HG03571 (cell line): ENCODE measurements around the gene CYP2W1.
"Not testable (repeated sequence)": the region's sequence is repeated elsewhere in the genome, so short reads cannot be mapped to it uniquely, and the experiment has no call there.

Experiments used
- ATAC-seq: cut with Tn5 transposase; IDR thresholded peaks from one replicate; pipeline ENCODE4 v1.9.1; 2021; ENCODE audit not compliant: unreplicated experiment

The CYP2W1 gene, protein sequence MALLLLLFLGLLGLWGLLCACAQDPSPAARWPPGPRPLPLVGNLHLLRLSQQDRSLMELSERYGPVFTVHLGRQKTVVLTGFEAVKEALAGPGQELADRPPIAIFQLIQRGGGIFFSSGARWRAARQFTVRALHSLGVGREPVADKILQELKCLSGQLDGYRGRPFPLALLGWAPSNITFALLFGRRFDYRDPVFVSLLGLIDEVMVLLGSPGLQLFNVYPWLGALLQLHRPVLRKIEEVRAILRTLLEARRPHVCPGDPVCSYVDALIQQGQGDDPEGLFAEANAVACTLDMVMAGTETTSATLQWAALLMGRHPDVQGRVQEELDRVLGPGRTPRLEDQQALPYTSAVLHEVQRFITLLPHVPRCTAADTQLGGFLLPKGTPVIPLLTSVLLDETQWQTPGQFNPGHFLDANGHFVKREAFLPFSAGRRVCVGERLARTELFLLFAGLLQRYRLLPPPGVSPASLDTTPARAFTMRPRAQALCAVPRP

DNA sequence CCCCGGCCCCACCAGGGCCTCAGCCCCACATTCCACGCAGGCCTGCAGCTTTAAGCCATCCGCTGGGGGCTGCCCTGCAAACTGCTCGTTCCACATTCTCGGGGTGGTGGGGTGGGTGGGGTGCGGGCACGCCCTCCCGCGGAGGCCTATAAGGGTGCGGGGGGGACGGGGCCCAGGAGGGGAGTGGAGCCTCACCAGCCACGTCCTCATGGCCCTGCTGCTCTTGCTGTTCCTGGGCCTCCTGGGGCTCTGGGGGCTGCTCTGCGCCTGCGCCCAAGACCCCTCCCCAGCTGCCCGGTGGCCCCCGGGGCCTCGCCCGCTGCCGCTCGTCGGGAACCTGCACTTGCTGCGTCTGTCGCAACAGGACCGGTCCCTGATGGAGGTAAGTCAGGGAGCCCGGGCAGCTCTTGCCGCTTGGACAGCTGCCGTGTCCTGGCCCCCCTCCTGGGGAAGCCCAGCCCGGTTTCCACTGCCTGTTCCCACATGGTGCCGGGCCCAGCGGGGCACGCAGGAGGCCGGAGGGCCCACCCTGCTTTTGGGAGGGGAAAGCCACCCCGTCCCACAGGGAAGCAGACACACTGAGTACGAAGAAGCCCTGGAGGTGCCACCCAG is at the start of gene CYP2W1:
CYP2W1 (plus strand) TSS at position 178 of the 612 bp plus-strand sequence; CDS start at position 209, 31 bp downstream.
- no peak for ATAC-seq

DNA sequence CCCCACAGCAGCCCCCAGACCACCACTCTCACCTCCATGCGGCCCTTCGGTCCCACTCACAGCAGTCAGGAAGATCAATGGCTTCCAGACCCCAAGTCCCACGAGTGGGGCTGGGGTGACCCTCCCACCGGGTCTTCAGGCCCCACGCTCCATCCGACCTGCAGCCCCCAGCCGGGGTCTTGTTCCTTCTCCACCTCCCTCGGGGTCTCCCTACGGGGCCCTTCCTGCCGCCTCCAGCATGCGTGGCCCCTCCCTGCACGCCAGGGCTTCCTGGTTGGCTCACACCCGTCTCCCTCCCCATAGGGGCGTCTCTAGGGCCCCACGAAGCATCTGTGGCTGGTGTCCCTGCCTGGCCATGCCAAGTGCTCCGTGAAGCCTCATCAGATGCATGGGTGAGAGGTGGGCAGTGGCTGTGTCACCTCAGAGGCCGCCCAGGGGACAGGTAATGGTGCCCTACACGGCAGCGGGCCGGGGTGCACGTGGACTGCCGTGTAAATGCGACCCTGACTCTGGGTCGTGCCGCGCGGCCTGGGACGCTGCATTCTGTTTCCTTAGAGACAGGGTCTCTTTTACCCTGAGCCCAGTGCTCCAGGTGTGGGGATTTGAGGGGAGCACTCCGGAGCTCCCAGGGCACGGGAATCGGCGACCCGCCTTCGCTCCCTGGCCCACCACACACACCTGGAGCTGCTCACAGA is 48.4 kb upstream of the CYP2W1 start:
- no peak for ATAC-seq

DNA sequence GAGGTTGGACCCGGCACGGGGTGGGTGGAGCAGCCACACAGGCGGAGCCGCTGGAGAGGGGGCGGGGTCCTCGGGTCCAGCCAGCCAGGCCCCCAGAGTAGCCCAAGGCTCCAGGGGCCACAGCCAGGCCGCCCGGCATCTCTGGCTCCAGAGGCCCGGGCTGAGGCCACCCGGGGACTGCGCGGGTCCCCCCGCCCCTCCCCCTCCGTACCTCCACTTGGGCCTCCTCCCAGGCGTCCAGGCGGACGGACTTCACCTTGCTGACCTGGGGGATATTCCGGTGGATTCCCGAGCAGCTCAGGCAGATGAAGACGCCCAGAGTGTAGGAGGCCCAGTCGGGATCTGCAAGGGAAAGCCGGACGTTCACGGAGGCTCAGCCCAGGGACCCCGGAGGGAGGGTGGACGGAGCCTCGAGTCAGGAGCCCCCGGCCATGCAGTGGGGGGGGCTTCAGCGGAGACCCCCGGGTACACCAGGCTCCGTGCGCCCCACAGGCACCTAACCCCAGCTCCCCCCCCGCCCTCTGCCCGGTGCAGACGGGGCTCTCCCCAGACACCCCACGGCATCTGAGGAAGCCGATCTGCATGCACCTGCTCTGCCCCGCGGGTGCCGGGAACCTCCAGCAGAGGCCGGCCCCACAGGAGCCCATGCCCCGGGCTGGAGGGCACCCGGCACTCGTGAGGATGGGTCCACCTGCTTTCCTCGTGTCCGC is 47.7 kb upstream of the CYP2W1 start:
- ATAC-seq = no peak

DNA sequence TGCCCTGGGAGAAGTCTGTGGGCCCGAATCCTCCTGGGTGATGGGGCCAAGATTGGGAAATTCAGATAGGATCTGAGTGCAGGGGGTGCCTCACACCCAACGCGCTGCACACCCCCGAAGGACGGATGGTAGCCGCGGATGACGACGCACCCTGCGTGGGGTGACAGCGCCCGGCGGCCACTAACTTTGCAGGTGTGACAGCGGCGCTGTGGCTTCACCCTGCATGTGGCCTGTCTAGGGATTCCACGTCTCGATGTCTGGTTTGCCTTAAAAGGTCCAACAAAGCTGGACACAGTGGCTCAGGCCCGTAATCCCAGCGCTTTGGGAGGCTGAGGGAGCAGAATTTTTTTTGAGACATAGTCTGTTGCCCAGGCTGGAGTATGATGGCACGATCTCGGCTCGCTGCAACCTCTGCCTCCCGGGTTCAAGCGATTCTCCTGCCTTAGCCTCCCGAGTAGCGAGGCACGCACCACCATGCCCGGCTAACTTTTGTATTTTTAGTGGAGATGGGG is 47.1 kb upstream of the CYP2W1 start:
- no peak for ATAC-seq

DNA sequence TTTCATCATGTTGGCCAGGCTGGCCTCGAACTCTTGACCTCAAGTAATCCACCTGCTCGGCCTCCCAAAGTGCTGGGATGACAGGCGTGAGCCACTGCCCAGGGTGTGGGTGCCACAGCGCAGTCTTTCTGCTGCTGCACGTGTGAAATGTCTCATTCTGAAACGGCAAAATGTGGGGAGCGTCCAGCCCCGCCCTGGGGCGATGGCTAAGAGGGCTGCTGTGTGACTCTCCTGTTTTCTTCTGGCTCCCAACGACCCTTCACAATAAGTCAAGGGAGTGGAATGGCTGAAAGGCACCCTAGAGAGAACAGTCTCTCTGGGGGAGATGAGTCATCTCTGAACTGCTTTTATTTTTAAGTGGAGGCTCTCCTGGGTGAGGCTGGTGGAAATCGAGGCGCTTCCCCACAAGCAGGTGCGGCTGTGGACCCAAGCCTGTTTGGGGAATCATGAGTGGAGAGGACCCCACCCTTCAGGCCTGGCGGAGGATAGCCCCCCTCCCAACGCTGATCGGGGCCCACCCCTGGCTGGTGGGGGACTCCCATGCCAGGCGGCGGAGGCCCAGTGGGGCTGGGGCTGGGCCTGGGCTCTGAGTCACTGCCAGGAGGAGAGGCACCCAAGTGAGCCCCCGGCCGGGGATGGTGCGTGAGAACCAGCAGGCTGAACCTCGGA is 46.5 kb upstream of the CYP2W1 start:
- ATAC-seq = peak; percentile 70

DNA sequence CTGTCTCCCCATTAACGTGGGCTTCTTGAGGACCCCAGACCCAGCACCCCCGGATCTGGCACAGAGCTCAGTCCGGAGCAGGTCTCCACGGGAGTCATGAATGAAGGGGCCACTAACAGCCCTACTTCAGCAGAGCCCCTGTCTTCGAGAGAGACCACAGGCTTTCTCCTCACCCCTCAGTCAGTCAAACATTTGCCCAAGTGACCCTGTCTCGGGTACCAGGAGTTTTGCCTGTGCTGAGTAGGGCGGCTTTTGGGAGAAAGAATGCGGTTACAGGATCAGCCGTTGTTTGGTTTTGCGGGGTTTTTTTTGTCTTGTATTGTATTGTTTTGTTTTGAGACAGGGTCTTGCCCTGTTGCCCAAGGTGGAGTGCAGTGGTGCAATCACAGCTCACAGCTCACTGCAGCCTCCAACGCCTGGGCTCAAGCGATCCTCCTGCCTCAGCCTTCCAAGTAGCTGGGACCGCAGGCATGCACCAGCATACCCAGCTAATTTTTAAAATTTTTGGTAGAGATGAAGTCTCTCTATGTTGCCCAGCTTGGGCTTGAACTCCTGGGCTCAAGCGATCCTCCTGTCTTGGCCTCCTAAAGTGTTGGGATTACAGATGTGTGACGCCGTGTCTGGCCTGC is 45.0 kb upstream of the CYP2W1 start:
- no peak for ATAC-seq

DNA sequence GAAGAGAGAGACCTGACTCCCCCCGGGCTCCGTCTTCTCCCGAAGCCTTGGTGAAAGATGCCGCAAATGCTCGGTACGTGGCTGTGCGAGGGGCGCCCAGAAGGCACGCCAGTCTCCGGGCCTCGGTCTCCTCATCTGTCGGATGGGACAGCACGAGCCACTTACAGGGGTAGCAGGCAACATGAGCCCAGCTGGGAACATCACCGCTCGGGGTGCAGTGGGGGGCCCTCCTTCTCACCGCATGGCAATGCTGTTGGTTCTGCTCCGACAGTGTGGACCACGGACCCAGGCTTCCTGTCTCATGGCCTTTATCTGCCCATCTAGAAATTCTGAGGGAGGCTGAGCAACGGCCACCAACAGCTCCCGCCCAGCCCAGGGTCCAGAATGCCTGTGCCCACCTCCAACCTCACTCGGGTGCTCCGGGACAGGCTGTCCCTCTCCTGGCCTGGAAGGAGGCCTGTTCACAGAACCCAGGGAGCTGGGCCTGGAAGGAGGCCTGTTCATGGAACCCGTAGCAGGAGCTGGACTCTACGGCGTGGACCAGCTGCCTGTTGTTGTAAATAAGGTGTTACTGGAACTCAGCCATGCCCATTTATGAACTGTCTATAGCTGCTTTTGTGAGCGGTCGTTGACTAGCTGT is 44.3 kb upstream of the CYP2W1 start:
- no peak for ATAC-seq

DNA sequence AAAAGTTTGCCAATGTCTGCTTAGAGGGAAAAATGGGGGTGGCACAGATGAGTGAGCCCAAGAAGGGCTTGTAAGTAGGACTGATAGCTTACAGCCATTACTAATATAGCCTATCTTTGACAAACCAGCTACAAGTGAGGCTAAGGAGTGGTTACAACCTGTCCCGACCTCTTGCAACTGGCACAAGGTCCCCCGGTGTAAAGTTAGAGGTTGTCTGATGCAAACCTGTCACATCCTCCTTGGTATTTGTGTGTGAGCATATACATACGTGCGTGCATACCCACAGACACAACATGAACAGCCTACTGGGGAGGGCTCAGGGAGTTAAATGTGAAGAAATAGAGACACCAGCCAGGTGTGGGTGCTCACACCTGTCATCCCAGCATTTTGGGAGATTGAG is 43.1 kb upstream of the CYP2W1 start:
- ATAC-seq = no peak

DNA sequence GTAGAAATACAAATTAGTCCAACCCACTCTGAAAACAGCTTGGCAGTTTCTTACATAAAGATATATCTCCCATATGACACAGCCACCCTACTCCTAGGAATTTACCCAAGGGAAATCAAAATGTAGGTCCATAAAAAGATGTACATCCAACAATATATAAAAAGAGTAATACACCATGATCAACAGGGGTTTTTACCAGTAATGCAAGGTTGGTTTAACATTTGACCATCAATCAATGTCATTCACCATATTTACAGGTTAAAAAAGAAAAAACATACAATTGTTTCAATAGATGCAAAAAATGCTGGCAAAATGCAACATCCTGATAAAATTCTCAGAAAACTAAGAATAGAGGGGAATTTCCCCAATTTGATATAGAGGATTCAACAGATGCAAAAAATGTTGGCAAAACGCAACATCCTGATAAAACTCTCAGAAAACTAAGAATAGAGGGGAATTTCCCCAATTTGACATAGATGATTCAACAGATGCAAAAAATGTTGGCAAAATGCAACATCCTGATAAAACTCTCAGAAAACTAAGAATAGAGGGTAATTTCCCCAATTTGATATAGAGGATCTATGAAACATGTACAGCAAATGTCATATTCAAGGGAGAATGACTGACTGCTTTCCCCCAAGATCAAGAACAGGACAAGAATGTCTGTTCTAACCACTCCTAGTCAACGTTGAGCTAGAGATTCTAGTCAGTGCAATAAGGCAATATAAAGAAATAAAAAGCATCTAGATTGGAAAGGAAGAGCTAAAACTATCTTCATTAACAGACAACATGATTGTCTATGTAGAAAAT is 42.2 kb upstream of the CYP2W1 start:
- no peak for ATAC-seq

DNA sequence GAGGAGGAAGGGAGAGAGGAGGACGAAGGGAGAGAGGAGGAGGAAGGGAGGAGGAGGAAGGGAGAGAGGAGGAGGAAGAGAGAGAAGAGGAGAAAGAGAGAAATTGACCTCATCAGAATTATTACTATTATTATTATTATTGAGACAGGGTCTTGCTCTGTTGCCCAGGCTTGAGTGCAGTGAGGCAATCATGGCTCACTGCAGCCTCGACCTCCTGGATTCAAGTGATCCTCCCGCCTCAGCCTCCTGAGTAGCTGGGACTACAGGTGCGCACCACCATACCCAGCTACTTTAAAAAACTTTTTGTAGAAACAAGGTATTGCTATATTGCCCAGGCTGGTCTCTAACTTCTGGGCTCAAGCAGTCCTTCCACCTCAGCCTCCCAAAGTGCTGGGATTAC is 39.2 kb upstream of the CYP2W1 start:
- not testable (repeated sequence) for ATAC-seq

DNA sequence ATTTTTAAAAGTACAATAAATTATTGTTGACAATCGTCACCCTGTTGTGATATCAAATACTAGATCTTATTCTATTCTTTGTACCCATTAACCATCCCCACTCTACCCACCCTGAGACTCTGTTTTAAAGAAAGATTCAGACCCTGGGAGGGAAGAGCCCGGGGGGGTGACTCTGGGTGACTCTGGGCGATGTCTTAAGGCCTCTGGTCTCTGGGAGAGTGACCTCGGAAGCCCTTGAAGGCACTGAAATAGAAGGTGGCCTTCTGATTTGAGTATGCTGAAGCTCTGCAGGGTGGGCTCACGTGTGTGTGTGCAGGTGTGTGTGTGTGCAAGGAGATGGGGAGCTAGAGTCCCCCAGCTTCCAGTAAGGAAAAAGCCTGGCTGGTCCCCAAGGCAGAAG is 38.2 kb upstream of the CYP2W1 start:
- no peak for ATAC-seq

DNA sequence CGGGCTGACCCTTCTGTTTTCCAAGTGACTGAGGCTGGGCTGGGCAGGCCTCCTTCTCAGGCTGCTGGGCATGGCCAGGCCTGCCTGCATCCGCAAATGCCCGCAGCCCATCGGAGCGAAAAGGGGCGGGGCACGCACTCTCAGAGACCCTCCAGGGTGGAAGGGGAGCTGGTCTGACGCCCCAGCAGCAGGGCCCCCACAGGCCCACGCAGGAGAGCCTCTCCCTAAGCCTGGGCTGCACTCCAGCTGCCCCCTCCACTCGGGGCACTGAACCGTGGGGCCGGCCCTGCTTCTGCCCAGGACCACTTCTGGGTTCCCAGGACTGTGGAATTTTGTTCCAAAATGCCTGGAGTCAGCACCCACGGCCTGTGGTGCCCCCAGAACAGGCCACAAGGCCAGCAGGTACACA is 37.8 kb upstream of the CYP2W1 start:
- ATAC-seq = no peak

DNA sequence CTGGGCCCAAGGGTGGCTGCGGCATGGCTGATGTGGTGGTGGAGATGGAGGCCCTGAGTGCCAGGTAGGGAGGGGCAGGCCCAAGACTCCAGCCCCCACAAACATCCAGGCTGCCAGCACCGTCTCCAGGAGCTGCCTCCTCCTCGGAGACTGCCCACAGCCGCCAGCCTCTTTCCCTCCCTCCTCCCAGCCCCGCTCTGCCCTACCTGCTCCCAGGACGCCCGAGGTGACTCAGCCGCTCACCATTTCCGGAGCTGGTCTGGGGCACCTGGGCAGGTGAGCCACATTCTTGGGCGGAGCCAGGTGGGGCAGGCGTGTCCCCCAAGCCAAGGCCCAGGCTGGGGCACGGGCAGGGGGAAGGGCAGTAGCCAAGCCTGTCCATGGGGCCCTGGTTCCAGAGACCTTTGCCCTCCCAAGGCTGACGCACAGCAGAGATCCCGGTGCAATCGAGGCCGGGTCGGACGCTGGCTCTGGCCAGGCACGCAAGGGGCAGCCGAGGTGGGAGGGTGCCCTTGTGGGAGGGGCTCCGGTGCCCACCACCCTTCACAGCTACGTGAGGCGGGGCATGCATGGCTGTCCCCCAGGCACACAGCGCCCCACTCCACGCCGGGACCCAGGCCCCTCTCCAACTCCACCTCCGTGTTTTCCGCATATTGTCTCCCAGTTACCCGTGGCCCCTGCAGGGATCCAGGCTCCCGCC is 37.3 kb upstream of the CYP2W1 start:
- no peak for ATAC-seq

DNA sequence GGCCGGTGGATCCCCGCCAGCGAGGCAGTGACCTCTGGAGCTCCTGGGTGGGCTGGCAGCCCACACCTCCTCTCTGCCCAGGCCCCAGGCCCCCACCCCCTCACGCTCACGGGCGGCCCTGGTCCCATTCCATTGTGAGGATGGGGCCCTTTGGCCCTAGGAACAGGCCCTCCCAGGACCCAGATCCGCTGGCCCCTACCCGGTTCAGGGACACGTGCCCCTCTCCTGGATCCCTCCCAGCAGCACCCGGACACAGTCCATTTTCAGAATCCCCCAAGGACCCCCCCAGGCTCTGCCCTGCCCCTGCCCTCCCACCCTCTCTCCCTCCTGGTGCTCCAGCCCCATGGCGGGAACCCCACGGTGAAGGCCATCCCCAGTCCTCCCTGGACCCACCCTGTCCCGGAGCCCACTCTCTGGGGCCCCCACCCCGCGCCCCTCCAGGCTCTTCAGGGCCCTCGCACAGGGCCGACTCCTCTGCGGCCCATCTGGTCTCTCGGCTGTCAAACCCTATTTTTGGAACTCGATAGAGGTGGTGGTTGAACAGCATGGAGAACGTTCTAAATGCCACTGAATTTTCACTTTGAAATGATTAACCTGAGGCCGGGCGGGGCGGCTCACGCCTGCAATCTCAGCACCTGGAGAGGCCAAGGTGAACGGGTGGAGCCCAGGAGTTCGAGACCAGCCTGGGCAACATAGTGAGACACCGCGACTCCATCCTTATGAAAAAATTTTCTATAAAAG is 36.6 kb upstream of the CYP2W1 start:
- ATAC-seq = no peak

DNA sequence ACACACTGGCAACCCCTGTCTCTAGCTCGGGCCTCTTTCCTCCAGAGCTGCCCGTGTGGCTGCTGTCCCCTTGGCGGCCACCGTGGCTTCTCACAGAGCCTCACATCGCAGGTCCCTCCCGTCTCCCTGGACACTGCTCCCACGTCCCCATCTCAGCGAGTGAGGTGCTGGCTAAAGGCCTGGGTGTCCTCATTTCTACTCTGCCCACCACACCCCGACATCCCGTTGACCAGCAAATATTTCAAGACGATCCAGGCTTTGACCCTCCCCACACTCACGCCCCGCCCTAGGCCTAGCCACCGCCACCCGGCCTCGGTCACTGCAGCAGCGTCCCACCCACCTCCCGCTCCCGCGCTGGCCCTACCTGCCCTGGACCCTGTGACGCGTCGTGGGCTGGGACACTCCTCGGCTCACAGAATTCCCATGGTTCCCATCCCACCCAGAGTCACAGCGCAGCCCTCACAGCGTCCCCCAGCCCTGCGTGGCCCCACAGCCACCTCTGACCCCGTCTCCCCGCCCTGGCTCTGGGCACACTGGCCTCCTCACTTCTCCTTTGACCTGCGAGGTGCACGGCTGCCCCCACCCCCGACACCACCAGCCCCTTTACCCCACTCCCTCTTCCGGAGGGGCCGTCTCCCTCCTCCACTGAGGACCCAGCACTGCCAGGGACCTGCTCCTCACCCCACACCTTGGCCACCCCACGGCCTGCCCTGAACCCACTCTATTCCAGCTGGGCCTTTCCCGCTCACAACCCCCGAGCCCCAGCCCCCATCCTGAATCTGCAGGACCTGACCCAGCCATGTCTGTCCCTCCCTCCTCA is 35.4 kb upstream of the CYP2W1 start:
- ATAC-seq = no peak
